HepG2 (cell line): ENCODE data around the gene ATP1A2. TPM values are rescaled to one million over a fixed set of nuclear protein-coding genes. Genes with fewer than 3 reads are reported as not detected.

Source experiments
- AKNA ChIP-seq: sonication (generic); formaldehyde crosslinking; IDR thresholded peaks from 2 replicates; pipeline ENCODE4 v1.4.0; 2020; ENCODE audit warnings: missing genetic modification reagents, borderline replicate concordance
- FOXM1 ChIP-seq: sonication (generic); formaldehyde crosslinking; IDR thresholded peaks from 2 replicates; pipeline ENCODE4 v1.5.0; 2020; ENCODE audit warnings: missing genetic modification reagents
- FOXO1 ChIP-seq: sonication (generic); formaldehyde crosslinking; IDR thresholded peaks from 2 replicates; pipeline ENCODE4 v1.4.0; 2020; ENCODE audit warnings: missing genetic modification reagents
- HHEX ChIP-seq: IDR thresholded peaks from 2 replicates; pipeline ENCODE4 v1.6.1; 2016; ENCODE audit warnings: control low read depth
- KDM4B ChIP-seq: sonication (generic); formaldehyde crosslinking; IDR thresholded peaks from 2 replicates; pipeline ENCODE4 v1.4.0; 2020; ENCODE audit warnings: missing genetic modification reagents
- MAFF ChIP-seq: IDR thresholded peaks from 2 replicates; pipeline ENCODE4 v1.6.1; 2011; ENCODE audit warnings: low read depth, low read length, improper control_type of control experiment
- MTA1 ChIP-seq: sonication (generic); formaldehyde crosslinking; IDR thresholded peaks from 2 replicates; pipeline ENCODE4 v1.4.0; 2020; ENCODE audit warnings: missing genetic modification reagents, mild to moderate bottlenecking, borderline replicate concordance
- MTF1 ChIP-seq: sonication (generic); formaldehyde crosslinking; IDR thresholded peaks from 2 replicates; pipeline ENCODE4 v1.5.0; 2020; ENCODE audit warnings: missing genetic modification reagents
- NFKBIZ ChIP-seq: IDR thresholded peaks from 2 replicates; pipeline ENCODE4 v1.6.1; 2018; ENCODE audit warnings: missing genetic modification reagents, missing compliant biosample characterization
- NR2F2 ChIP-seq: IDR thresholded peaks from 2 replicates; pipeline ENCODE4 v1.6.1; 2012; ENCODE audit warnings: low read depth, inconsistent platforms, borderline replicate concordance
- PITX1 ChIP-seq: sonication (generic); formaldehyde crosslinking; IDR thresholded peaks from 2 replicates; pipeline ENCODE4 v1.5.1; 2020; ENCODE audit warnings: mild to moderate bottlenecking, missing genetic modification reagents
- RBAK ChIP-seq: sonication (generic); formaldehyde crosslinking; IDR thresholded peaks from 2 replicates; pipeline ENCODE4 v1.5.1; 2020; ENCODE audit warnings: mild to moderate bottlenecking, missing genetic modification reagents
- RORA ChIP-seq: sonication (generic); formaldehyde crosslinking; IDR thresholded peaks from 2 replicates; pipeline ENCODE4 v1.5.0; 2020; ENCODE audit warnings: mild to moderate bottlenecking, missing genetic modification reagents, moderate library complexity
- TFAP4 ChIP-seq: sonication (generic); IDR thresholded peaks from 2 replicates; pipeline ENCODE4 v1.6.1; 2016; ENCODE audit warnings: low read depth, borderline replicate concordance
- ZBTB43 ChIP-seq: sonication (generic); formaldehyde crosslinking; conservative IDR thresholded peaks from 2 replicates; pipeline ENCODE4 v1.4.0; 2020; ENCODE audit warnings: missing genetic modification reagents
- ZFP90 ChIP-seq: sonication (generic); formaldehyde crosslinking; IDR thresholded peaks from 2 replicates; pipeline ENCODE4 v1.8.0; 2022; ENCODE audit warnings: missing genetic modification reagents, mild to moderate bottlenecking, inconsistent platforms, borderline replicate concordance
- ZNF224 ChIP-seq: sonication (generic); formaldehyde crosslinking; IDR thresholded peaks from 2 replicates; pipeline ENCODE4 v1.5.0; 2020; ENCODE audit warnings: mild to moderate bottlenecking, missing genetic modification reagents
- ZNF354B ChIP-seq: sonication (generic); formaldehyde crosslinking; IDR thresholded peaks from 2 replicates; pipeline ENCODE4 v1.8.0; 2022; ENCODE audit warnings: mild to moderate bottlenecking, missing genetic modification reagents
- ZNF496 ChIP-seq: sonication (generic); formaldehyde crosslinking; IDR thresholded peaks from 2 replicates; pipeline ENCODE4 v1.8.1; 2023; ENCODE audit warnings: mild to moderate bottlenecking, moderate library complexity, missing genetic modification reagents; ENCODE audit not compliant: insufficient replicate concordance
- ZNF563 ChIP-seq: sonication (generic); formaldehyde crosslinking; IDR thresholded peaks from 2 replicates; pipeline ENCODE4 v1.8.0; 2022; ENCODE audit warnings: mild to moderate bottlenecking, moderate library complexity, missing genetic modification reagents
- ZNF564 ChIP-seq: sonication (generic); formaldehyde crosslinking; IDR thresholded peaks from 2 replicates; pipeline ENCODE4 v1.8.1; 2023; ENCODE audit warnings: mild to moderate bottlenecking, missing genetic modification reagents
- ZNF597 ChIP-seq: sonication (generic); formaldehyde crosslinking; IDR thresholded peaks from 2 replicates; pipeline ENCODE4 v1.5.0; 2020; ENCODE audit warnings: missing genetic modification reagents
- ZNF816 ChIP-seq: sonication (generic); formaldehyde crosslinking; IDR thresholded peaks from 2 replicates; pipeline ENCODE4 v1.8.0; 2022; ENCODE audit warnings: missing genetic modification reagents, mild to moderate bottlenecking, borderline replicate concordance
- polyA plus RNA-seq, 8 experiments: library from polyadenylated mRNA; depleted of rRNA in 3 of 8; stranded (reverse) in 7 of 8; unstranded in 1 of 8; fragments of >200 nt; fragmentation: Illumina TruSeq in 4 of 8; extraction: Trizol in 4 of 8; gene quantifications; 2 replicates each; pipeline versions ENCODE4 v1.2.1 to v1.2.3, GENCODE V29; 2011 to 2016; ENCODE audit warnings: low read depth in 4 of 8, missing spikeins in 1 of 8, mixed read lengths in 1 of 8; ENCODE audit not compliant: insufficient read depth in 1 of 8
- total RNA-seq, 5 experiments: library from RNA; depleted of rRNA; stranded (reverse); fragments of >200 nt; fragmentation: Illumina TruSeq; extraction: Trizol; gene quantifications; 2 replicates each; pipeline ENCODE4 v1.2.3, GENCODE V29; 2016; ENCODE audit warnings: low read depth in 1 of 5
- TF ChIP-seq, protein P1 (sequence below): IDR thresholded peaks from 2 replicates; pipeline ENCODE4 v1.6.1; 2016; ENCODE audit warnings: mild to moderate bottlenecking, missing biosample characterization, missing genetic modification reagents

ATP1A2 gene
- total and polyA plus RNA-seq, 2 of the 13 experiments (the other 11 are each of a cell fraction or from before 2014, with no cell fraction given) = 0.16 TPM; not detected in 1

- TF ChIP-seq TFAP4 (no peak), PITX1 (CRISPR knock-in tag) (0 out of 2 replicates have a peak, but pooled peaks have one; percentile 12), ZNF597 (CRISPR knock-in tag) (no peak), FOXO1 (CRISPR knock-in tag) (peak; percentile 40; the same call in 1 of the 2 replicates), ZBTB43 (CRISPR knock-in tag) (no peak), ZNF816 (CRISPR knock-in tag) (no peak), MAFF (no peak), NFKBIZ (no peak), AKNA (CRISPR knock-in tag) (no peak), KDM4B (CRISPR knock-in tag) (no peak), ZNF354B (no peak), ZNF564 (CRISPR knock-in tag) (no peak), MTF1 (CRISPR knock-in tag) (no peak), NR2F2 (peak; percentile 84), MTA1 (no peak), ZNF224 (CRISPR knock-in tag) (no peak), HHEX (CRISPR knock-in tag) (peak; percentile 43; the same call in 1 of the 2 replicates), ZFP90 (CRISPR knock-in tag) (no peak), RBAK (CRISPR knock-in tag) (no peak), FOXM1 (CRISPR knock-in tag) (no peak), ZNF496 (CRISPR knock-in tag) (no peak), RORA (no peak), ZNF563 (CRISPR knock-in tag) (no peak)
- TF ChIP-seq, protein P1, sequence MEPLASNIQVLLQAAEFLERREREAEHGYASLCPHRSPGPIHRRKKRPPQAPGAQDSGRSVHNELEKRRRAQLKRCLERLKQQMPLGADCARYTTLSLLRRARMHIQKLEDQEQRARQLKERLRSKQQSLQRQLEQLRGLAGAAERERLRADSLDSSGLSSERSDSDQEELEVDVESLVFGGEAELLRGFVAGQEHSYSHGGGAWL (CRISPR knock-in tag) = no peak
Observed at GRCh38 chr1:160148121-160148520, 32.6 kb downstream of the ATP1A2 start (continued).
